GM19023 (cell line): ENCODE results near the gene ARSI.

Source experiments
- ATAC-seq: cut with Tn5 transposase; IDR thresholded peaks from one replicate; pipeline ENCODE4 v1.9.1; 2021; ENCODE audit warnings: mild to moderate bottlenecking, moderate library complexity; ENCODE audit not compliant: unreplicated experiment

The ARSI gene

GRCh38 chr5:150327139-150327538 lies 24.4 kb upstream of the ARSI start:
- ATAC-seq: no peak

- ATAC-seq: no peak
These were observed 24.0 kb upstream of the ARSI start for GRCh38 chr5:150326707-150327106.

GRCh38 chr5:150325426-150325825 lies 22.7 kb upstream of the ARSI start:
- ATAC-seq: no peak

- ATAC-seq: no peak
These were observed 21.1 kb upstream of the ARSI start for GRCh38 chr5:150323819-150324218.

- ATAC-seq: no peak
These were observed 20.4 kb upstream of the ARSI start for GRCh38 chr5:150323092-150323491.

GRCh38 chr5:150322202-150322601 lies 19.5 kb upstream of the ARSI start:
- ATAC-seq: no peak

GRCh38 chr5:150321784-150322183 lies 19.1 kb upstream of the ARSI start:
- no peak for ATAC-seq

- ATAC-seq: no peak
These were observed 18.5 kb upstream of the ARSI start for GRCh38 chr5:150321211-150321610.

- no peak for ATAC-seq
These were observed 17.4 kb upstream of the ARSI start for GRCh38 chr5:150320044-150320613.

GRCh38 chr5:150319484-150319790 lies 16.7 kb upstream of the ARSI start:
- no peak for ATAC-seq

GRCh38 chr5:150318613-150319483 lies 16.1 kb upstream of the ARSI start:
- no peak for ATAC-seq

- no peak for ATAC-seq
These were observed 14.6 kb upstream of the ARSI start for GRCh38 chr5:150317048-150318003.

- ATAC-seq: no peak
These were observed 13.6 kb upstream of the ARSI start for GRCh38 chr5:150316320-150316719.

- ATAC-seq: no peak
These were observed 12.5 kb upstream of the ARSI start for GRCh38 chr5:150315245-150315644.

- no peak for ATAC-seq
These were observed 11.4 kb upstream of the ARSI start for GRCh38 chr5:150313921-150314716.

GRCh38 chr5:150313501-150313900 lies 10.8 kb upstream of the ARSI start:
- no peak for ATAC-seq

- no peak for ATAC-seq
These were observed 9.8 kb upstream of the ARSI start for GRCh38 chr5:150312518-150312917.

GRCh38 chr5:150311015-150311692 lies 8.4 kb upstream of the ARSI start:
- ATAC-seq: no peak

- ATAC-seq: no peak
These were observed 7.5 kb upstream of the ARSI start for GRCh38 chr5:150310246-150310645.

- no peak for ATAC-seq
These were observed 7.2 kb upstream of the ARSI start for GRCh38 chr5:150309886-150310239.
